GM18951 (cell line): ENCODE data around the gene DNAJA3.

Source experiments
- POLR2A ChIP-seq: IDR thresholded peaks from 4 replicates; pipeline ENCODE4 v1.6.1; 2011; ENCODE audit warnings: mild to moderate bottlenecking; ENCODE audit not compliant: insufficient read length, insufficient read depth; ENCODE audit errors: extremely low read depth
- in situ Hi-C: fragments of 300-500 bp; cut with MboI; formaldehyde crosslinking; loops from one replicate; pipeline ENCODE4 v1.12.0; 2022; ENCODE audit warnings: low sequenced_read_pairs, mixed read lengths, inconsistent platforms; ENCODE audit not compliant: unreplicated experiment

The DNAJA3 gene

DNA sequence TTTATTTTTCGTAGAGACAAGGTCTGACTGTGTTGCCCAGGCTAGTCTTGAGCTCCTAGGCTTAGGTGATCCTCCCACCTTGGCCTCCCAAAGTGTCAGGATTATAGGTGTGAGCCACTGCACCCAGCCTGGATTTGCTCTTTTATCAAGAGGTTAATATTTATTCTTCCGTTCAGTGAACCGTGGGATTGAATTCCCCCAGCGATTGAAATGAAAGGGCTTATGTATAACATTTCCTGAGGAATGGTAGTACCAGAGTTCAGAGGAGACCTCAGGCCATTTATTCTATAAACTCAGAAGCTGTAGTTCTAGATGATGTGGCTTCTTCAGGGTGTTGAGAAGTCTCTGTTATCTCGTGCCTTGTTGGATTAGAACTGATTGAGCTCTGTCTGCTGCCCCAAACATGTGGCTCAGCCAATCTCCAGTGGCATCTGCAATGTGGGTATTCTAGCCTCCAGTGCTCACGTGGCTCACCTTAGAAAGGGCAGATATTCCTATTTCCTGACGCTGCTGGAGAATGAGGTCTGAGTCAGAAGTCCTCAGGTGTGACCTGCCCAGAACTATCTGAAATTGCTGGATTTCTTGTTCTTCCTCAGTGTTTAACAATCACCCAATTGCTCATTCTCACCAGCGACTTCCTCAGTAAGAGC lies 73.0 kb downstream of the DNAJA3 start:
- in situ Hi-C loops: no loop called here
- TF ChIP-seq POLR2A: no peak

DNA sequence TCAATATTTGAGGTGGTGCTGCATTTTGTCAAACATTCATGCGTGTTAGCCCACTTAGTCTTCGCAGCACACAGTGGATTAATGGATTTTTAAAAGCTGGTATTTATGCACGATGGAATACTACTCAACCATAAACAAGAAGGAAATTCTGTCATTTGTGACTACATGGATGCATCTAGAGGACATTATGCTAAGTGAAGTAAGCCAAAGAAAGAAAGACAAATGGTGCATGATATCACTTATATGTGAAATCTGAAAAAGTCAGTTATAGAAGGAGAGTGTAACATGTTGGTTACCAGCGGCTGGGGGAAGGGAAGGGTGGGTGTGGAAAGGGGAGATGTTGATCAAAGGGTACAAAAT lies 73.5 kb downstream of the DNAJA3 start:
- in situ Hi-C loops: no loop called here
- no peak for TF ChIP-seq POLR2A

GRCh38 chr16:4500272-4500671 lies 74.6 kb downstream of the DNAJA3 start:
- in situ Hi-C loops: no loop called here
- TF ChIP-seq POLR2A: no peak

GRCh38 chr16:4501071-4501478 lies 75.4 kb downstream of the DNAJA3 start:
- TF ChIP-seq POLR2A: no peak
- in situ Hi-C loops: no loop called here

GRCh38 chr16:4505356-4506147 lies 79.9 kb downstream of the DNAJA3 start:
- in situ Hi-C loops: no loop called here
- peak; percentile 26 for TF ChIP-seq POLR2A
